Measurements from ENCODE around the gene POF1B. TPM values are rescaled to one million over a fixed set of nuclear protein-coding genes. Genes with fewer than 3 reads are reported as not detected.
"Not testable (repeated sequence)": the region's sequence is repeated elsewhere in the genome, so short reads cannot be mapped to it uniquely, and the experiment has no call there.

Gene POF1B, protein sequence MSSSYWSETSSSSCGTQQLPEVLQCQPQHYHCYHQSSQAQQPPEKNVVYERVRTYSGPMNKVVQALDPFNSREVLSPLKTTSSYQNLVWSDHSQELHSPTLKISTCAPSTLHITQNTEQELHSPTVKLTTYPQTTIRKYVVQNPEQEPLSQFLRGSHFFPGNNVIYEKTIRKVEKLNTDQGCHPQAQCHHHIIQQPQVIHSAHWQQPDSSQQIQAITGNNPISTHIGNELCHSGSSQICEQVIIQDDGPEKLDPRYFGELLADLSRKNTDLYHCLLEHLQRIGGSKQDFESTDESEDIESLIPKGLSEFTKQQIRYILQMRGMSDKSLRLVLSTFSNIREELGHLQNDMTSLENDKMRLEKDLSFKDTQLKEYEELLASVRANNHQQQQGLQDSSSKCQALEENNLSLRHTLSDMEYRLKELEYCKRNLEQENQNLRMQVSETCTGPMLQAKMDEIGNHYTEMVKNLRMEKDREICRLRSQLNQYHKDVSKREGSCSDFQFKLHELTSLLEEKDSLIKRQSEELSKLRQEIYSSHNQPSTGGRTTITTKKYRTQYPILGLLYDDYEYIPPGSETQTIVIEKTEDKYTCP
- not detected for total RNA-seq

GRCh38 chrX:85379174-85379907, at the start of gene POF1B:
POF1B (minus strand) TSS chrX:85379665; CDS start chrX:85379454, 211 bp downstream.
- DNase-seq = no peak
- Mint-ChIP-seq H3K27me3 (no peaks in the 10 kb centered on the region), H3K4me1 (no peaks in the 10 kb centered on the region), H3K27ac (no peak within 1 kb of the TSS), H3K36me3 (no peaks in the 10 kb centered on the region), H3K9me3 (no peaks in the 10 kb centered on the region), H3K4me3 (no peak within 1 kb of the TSS)

- DNase-seq = no peak
- H3K4me1 Mint-ChIP-seq = no peaks in the 10 kb centered on the region
Observed at GRCh38 chrX:85429066-85429465, 49.6 kb upstream of the POF1B start.

GRCh38 chrX:85419293-85419692, 39.8 kb upstream of the POF1B start:
- H3K4me3 Mint-ChIP-seq = no peak overlapping the region
- no peaks in the 10 kb centered on the region for H3K4me1 Mint-ChIP-seq
- H3K27ac Mint-ChIP-seq = no peak overlapping the region
- H3K36me3 Mint-ChIP-seq = no peaks in the 10 kb centered on the region
- peaks cover 4% of the 10 kb centered on the region for H3K9me3 Mint-ChIP-seq
- no peaks in the 10 kb centered on the region for H3K27me3 Mint-ChIP-seq
- DNase-seq = no peak

More at GRCh38 chrX:85429066-85429465, 49.6 kb upstream of the POF1B start:
- H3K27ac Mint-ChIP-seq = no peak overlapping the region
- H3K4me3 Mint-ChIP-seq = no peak overlapping the region
- H3K27me3 Mint-ChIP-seq = no peaks in the 10 kb centered on the region
- no peaks in the 10 kb centered on the region for H3K36me3 Mint-ChIP-seq
- peaks cover 4% of the 10 kb centered on the region for H3K9me3 Mint-ChIP-seq

- Mint-ChIP-seq H3K36me3 (no peaks in the 10 kb centered on the region), H3K4me3 (no peak overlapping the region), H3K27ac (no peak overlapping the region), H3K9me3 (no peaks in the 10 kb centered on the region), H3K27me3 (no peaks in the 10 kb centered on the region), H3K4me1 (no peaks in the 10 kb centered on the region)
- no peak for DNase-seq
Observed at GRCh38 chrX:85391878-85392238, 12.4 kb upstream of the POF1B start.

DNA sequence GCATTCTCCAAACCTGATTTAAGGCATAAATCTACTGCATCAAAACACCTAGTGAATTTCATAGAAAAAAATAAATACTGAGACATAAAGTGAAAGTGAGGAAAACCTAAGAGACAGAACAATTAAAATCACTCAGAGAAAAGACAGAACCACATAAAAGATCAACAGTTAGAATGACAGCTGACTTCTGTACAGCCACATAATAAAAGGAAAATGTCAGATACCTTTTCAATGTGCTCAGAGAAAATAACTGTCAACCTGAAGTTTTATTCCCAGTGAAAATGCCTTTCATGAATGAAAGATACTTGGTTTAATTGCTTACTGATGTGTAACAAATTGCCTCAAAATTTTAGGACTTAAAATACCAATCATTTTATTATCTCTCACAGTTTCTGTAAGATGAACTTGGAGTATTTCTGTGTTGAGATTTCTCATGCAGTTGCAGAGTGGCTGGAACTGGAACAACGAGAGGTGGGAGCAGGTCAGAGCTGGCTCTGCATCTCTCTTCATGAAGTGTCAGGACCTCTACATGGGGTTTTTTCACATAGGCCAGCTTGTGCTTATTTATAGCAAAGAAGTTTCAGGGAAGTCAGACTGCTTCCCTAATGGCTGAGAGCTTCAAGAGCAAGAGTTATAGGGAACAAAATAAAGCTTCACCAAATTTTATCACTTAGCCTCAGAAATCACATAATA, 11.9 kb upstream of the POF1B start:
- no peak overlapping the region for H3K27ac Mint-ChIP-seq
- H3K4me1 Mint-ChIP-seq = no peaks in the 10 kb centered on the region
- no peaks in the 10 kb centered on the region for H3K36me3 Mint-ChIP-seq
- H3K9me3 Mint-ChIP-seq = no peaks in the 10 kb centered on the region
- DNase-seq = no peak
- H3K27me3 Mint-ChIP-seq = no peaks in the 10 kb centered on the region
- no peak overlapping the region for H3K4me3 Mint-ChIP-seq

- H3K27me3 Mint-ChIP-seq = no peaks in the 10 kb centered on the region
- no peak for DNase-seq
- no peak overlapping the region for H3K27ac Mint-ChIP-seq
- H3K4me3 Mint-ChIP-seq = no peak overlapping the region
- no peaks in the 10 kb centered on the region for H3K4me1 Mint-ChIP-seq
- no peaks in the 10 kb centered on the region for H3K36me3 Mint-ChIP-seq
- H3K9me3 Mint-ChIP-seq = no peaks in the 10 kb centered on the region
Observed at GRCh38 chrX:85381602-85382001, 2.1 kb upstream of the POF1B start.

GRCh38 chrX:85378461-85378860, 1.0 kb downstream of the POF1B start:
- no peak overlapping the region for H3K27ac Mint-ChIP-seq
- H3K4me3 Mint-ChIP-seq = no peak overlapping the region
- no peaks in the 10 kb centered on the region for H3K4me1 Mint-ChIP-seq
- H3K27me3 Mint-ChIP-seq = no peaks in the 10 kb centered on the region
- H3K9me3 Mint-ChIP-seq = no peaks in the 10 kb centered on the region
- H3K36me3 Mint-ChIP-seq = no peaks in the 10 kb centered on the region
- DNase-seq = no peak

GRCh38 chrX:85375333-85375738, 4.1 kb downstream of the POF1B start:
- H3K36me3 Mint-ChIP-seq = no peaks in the 10 kb centered on the region
- H3K27me3 Mint-ChIP-seq = no peaks in the 10 kb centered on the region
- no peaks in the 10 kb centered on the region for H3K9me3 Mint-ChIP-seq
- H3K4me1 Mint-ChIP-seq = no peaks in the 10 kb centered on the region
- H3K27ac Mint-ChIP-seq = no peak overlapping the region
- no peak for DNase-seq
- no peak overlapping the region for H3K4me3 Mint-ChIP-seq

DNA sequence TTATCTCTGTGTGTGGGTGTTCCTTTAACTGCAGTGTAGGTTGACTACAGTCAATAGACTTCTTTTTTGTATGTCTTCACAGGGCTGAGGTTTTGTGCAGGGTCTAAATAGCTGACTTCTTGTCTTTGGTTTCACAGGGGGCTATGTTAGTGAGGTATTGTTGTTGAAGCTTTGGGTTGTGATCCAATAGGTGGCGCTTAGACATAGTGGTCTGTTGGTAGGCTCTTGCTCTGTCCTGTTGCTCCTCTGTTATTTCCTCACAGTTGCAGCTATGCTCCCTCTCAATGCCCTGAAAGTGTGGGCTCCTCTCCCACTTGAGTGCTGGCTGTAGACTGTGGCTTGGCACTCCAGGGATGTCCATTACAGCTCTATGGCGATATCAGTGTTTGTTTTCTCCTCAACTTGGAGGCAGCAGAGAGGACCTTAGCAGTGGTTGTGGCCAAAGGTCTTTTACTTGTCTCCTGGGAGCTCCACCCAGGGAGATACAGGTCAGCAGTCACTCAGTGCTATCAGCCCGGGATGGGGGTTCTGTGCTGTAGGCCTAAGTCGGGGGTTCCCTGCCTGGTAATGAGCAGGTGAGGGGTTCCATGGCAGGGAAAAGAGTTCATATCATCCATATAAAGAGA, 14.0 kb downstream of the POF1B start:
- H3K4me3 Mint-ChIP-seq = no peak overlapping the region
- no peak overlapping the region for H3K27ac Mint-ChIP-seq
- no peaks in the 10 kb centered on the region for H3K4me1 Mint-ChIP-seq
- peaks cover 4% of the 10 kb centered on the region for H3K9me3 Mint-ChIP-seq
- DNase-seq = no peak
- no peaks in the 10 kb centered on the region for H3K36me3 Mint-ChIP-seq
- H3K27me3 Mint-ChIP-seq = no peaks in the 10 kb centered on the region

DNA sequence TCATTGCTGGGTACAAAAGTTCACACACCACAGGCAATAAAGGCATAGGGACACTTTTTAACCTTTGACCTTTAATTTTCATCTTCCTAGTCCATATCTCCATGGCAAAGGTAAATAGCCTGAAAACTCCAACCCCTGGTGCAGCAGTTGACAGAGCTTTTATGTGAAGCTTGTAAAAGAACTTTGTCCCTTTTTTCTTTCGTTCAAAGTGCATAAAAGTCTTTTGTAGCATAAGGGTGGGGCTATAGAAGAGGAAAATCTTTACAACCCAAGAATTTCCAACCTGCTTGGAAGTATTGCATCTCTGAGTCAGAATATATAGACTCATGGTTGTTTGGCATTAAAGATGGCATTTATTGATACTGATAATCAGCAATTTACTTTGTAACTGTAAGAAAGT, 20.4 kb downstream of the POF1B start:
- Mint-ChIP-seq H3K4me1 (no peaks in the 10 kb centered on the region), H3K4me3 (no peak overlapping the region), H3K9me3 (peaks cover 7% of the 10 kb centered on the region), H3K27ac (no peak overlapping the region), H3K27me3 (no peaks in the 10 kb centered on the region), H3K36me3 (no peaks in the 10 kb centered on the region)
- no peak for DNase-seq

GRCh38 chrX:85345523-85345922, 33.9 kb downstream of the POF1B start:
- Mint-ChIP-seq H3K27me3 (no peaks in the 10 kb centered on the region), H3K27ac (no peak overlapping the region), H3K36me3 (no peaks in the 10 kb centered on the region), H3K4me1 (no peaks in the 10 kb centered on the region), H3K4me3 (no peak overlapping the region), H3K9me3 (no peaks in the 10 kb centered on the region)
- no peak for DNase-seq

DNA sequence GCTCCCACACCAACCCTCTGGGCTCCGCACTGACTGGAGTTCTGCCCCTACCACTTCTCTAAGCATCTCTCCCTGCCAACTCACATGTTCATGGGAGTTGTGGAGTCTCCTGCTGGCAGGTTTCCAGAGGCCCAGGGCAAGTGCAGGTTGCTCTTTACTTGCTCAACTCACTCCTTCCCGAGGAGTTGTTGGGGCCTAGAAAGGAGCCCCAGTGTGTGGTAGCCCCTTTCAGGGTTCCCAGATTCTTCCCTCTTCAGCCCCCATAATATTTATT, 52.5 kb downstream of the POF1B start:
- no peak overlapping the region for H3K27ac Mint-ChIP-seq
- no peaks in the 10 kb centered on the region for H3K9me3 Mint-ChIP-seq
- H3K4me1 Mint-ChIP-seq = no peaks in the 10 kb centered on the region

DNA sequence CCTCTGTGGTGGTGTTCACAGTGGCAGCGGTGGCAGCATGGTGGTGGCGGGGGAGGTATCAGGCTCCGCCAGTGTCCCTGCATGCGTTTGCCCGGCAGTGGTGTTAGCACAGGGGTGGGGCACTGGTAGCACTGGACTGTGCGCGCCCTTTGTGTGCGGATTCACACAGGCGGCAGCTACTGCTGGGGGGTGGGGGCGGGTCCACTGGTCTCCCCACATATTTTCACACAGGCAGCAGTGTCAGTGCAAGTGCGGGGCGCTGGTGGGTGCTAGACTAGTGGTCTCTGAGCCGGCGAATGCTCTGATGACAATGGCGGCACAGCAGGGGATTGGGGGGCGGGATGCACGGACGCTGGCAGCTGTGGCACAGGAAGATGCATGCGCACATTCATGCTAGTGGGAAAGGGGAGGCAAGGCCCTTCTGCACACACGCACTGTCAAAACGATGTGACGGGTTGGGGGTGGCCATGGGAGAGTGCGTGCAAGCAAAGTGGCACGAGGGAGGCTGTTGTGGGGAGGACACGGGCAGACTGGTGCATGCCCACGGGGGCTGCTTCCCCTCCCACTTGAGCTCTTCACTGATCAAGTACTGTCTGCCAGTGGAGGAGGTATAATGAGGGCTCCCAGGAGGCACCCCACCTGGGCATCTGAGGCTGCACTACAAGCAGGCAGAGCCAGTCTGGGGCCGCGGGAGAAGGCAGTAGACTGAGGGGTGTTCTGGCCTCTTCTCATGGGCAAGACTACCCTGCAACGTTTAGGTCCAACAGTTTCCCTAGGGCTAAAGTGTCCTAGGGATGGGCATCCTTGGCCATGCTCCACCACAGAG, 53.0 kb downstream of the POF1B start:
- DNase-seq = no peak
- Mint-ChIP-seq H3K27me3 (no peaks in the 10 kb centered on the region), H3K4me3 (no peak overlapping the region), H3K27ac (no peak overlapping the region), H3K4me1 (no peaks in the 10 kb centered on the region), H3K9me3 (no peaks in the 10 kb centered on the region), H3K36me3 (no peaks in the 10 kb centered on the region)

More for the DNA sequence above, 52.5 kb downstream of the POF1B start:
- no peak overlapping the region for H3K4me3 Mint-ChIP-seq
- no peaks in the 10 kb centered on the region for H3K27me3 Mint-ChIP-seq
- no peaks in the 10 kb centered on the region for H3K36me3 Mint-ChIP-seq
- no peak for DNase-seq

GRCh38 chrX:85311348-85311747, 68.1 kb downstream of the POF1B start:
- not testable (repeated sequence) for H3K4me3 Mint-ChIP-seq, H3K4me1 Mint-ChIP-seq, H3K27ac Mint-ChIP-seq, H3K9me3 Mint-ChIP-seq, H3K36me3 Mint-ChIP-seq, H3K27me3 Mint-ChIP-seq, DNase-seq

All from activated naive CD8-positive, alpha-beta T cell treated with anti-CD3 and anti-CD28 coated beads for 36 hours (primary cell).